Adrenal gland (tissue), 5 donors: ENCODE results near the gene SNTA1.

Source experiments
- POLR2A ChIP-seq, 2 donors: fragments of 450-650 bp; IDR thresholded peaks; one replicate each; pipeline ENCODE4 v1.6.1; 2017; ENCODE audit warnings: antibody characterized with exemption in 2 of 2, mild to moderate bottlenecking in 2 of 2, moderate library complexity in 1 of 2
- TF ChIP-seq, protein P1 (sequence below), 6 experiments: fragments of 450-650 bp in 4 of 6; fragments of 200-600 bp in 2 of 6; sonication (generic) in 1 of 6; IDR thresholded peaks; 1 replicate in 5 of 6; 2 replicates in 1 of 6; pipeline versions ENCODE4 v1.5.1 to v1.8.0; 2016 to 2021; ENCODE audit warnings: antibody characterized with exemption in 6 of 6, mild to moderate bottlenecking in 2 of 6, moderate library complexity in 1 of 6
- donor health status: DM: no; HTN: no; CAD: no.

DNA sequence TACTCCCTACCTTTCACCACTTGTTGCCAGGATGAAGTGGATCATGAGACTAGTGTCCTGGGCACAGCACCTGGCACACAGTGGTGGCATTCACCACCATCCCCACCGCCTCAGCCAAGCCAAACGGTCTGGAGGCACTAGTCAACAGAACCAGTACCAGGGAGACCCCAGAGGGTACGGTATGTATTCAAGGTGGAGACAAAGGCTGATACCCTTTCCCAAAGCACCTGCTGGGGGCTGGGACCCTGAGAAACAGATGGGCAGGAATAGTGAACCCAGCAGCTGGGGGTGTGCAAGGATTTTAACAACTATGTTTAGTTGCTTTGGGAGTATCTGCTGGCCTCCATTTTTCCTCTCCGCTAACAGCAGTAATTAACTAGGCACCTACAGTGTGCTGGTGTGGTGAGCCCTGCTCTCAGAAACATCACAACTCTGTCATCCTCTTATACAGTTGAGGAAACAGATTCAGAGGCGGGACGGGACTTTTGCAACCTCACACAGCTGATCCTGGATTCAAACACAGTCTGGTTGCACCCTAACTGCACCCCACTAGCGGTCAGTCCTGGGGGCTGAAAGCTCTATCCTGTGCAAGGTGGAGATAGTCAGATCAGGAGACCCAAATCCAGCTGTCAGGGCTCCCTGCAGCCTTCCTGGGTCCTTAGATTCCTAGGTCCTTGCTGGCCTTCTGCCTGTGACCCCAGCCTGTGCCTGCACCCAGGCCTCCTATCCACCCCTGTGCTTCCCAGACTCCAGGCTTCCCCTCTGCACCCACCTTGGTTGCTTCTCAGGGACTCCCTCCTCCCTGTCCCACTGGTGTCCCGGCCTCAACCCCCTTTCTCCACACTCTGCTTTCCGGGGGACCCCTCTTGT lies 1.2 kb downstream of the SNTA1 start:
- no peak for TF ChIP-seq POLR2A (IDR thresholded peaks at IDR 0.05)
- TF ChIP-seq, protein P1, sequence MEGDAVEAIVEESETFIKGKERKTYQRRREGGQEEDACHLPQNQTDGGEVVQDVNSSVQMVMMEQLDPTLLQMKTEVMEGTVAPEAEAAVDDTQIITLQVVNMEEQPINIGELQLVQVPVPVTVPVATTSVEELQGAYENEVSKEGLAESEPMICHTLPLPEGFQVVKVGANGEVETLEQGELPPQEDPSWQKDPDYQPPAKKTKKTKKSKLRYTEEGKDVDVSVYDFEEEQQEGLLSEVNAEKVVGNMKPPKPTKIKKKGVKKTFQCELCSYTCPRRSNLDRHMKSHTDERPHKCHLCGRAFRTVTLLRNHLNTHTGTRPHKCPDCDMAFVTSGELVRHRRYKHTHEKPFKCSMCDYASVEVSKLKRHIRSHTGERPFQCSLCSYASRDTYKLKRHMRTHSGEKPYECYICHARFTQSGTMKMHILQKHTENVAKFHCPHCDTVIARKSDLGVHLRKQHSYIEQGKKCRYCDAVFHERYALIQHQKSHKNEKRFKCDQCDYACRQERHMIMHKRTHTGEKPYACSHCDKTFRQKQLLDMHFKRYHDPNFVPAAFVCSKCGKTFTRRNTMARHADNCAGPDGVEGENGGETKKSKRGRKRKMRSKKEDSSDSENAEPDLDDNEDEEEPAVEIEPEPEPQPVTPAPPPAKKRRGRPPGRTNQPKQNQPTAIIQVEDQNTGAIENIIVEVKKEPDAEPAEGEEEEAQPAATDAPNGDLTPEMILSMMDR (IDR thresholded peaks at IDR 0.05), result no peak
